22Rv1 (cell line): ENCODE data around the gene NPAS2.

Experiments
- H3K27ac ChIP-seq: fragments of 450-650 bp; 2 replicates; pipeline ENCODE4 v1.5.1; 2017
- CTCF ChIP-seq: fragments of 450-650 bp; IDR thresholded peaks from 2 replicates; pipeline ENCODE4 v1.5.1; 2017; ENCODE audit warnings: mild to moderate bottlenecking
- ZFX ChIP-seq: fragments of 450-650 bp; IDR thresholded peaks from 2 replicates; pipeline ENCODE4 v1.6.1; 2017; ENCODE audit warnings: antibody characterized with exemption, borderline replicate concordance

Gene NPAS2

GRCh38 chr2:100945433-100945740, 125.4 kb downstream of the NPAS2 start:
- no peak overlapping the region for H3K27ac ChIP-seq
- TF ChIP-seq ZFX (no peak), CTCF (no peak)

GRCh38 chr2:100945930-100946607, 126.1 kb downstream of the NPAS2 start:
- no peak for TF ChIP-seq CTCF
- no peak for TF ChIP-seq ZFX
- H3K27ac ChIP-seq = no peak overlapping the region

DNA sequence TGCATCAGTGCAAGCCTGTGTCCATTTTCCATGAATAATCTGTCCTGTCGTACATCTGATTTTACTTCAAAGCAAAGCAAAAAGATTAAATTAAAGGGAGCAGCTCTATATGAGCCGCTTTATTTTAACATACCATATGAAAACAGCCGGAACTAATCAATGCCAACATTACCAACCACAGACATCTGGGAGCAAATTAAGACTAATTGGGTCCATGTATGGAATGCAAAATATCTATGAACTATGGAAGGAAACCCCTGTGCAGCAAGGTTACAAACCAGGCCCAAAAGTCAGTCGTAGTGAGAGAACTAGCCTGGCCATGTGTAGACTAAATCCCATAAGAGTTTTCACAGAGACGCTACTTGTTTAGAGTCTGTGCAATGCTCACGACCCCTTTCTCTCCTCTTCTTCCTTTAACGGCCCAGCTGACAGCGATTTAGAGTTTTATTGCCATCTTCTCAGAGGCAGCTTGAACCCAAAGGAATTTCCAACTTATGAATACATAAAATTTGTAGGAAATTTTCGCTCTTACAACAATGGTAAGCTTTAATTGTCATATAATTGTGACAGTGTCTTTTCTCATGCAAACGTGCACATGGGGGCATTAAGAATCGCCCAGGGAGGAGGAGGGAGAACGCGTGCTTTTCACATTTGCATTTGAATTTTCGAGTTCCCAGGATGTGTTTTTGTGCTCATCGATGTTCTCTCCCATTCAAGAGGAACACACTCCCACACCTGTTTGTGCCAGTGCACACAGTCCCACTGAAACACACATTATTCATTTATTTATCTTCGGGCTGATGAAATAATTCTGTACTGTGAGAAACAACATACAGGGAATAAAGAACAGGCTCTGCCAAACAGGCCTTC, 129.2 kb downstream of the NPAS2 start:
- TF ChIP-seq ZFX = no peak
- no peak for TF ChIP-seq CTCF
- no peak overlapping the region for H3K27ac ChIP-seq

- H3K27ac ChIP-seq = no peak overlapping the region
- TF ChIP-seq CTCF (no peak), ZFX (no peak)
Measured at GRCh38 chr2:100952512-100952911, 132.6 kb downstream of the NPAS2 start.

- no peak for TF ChIP-seq ZFX
- no peak for TF ChIP-seq CTCF
- H3K27ac ChIP-seq = no peak overlapping the region
Measured at GRCh38 chr2:100953406-100954043, 133.6 kb downstream of the NPAS2 start.

DNA sequence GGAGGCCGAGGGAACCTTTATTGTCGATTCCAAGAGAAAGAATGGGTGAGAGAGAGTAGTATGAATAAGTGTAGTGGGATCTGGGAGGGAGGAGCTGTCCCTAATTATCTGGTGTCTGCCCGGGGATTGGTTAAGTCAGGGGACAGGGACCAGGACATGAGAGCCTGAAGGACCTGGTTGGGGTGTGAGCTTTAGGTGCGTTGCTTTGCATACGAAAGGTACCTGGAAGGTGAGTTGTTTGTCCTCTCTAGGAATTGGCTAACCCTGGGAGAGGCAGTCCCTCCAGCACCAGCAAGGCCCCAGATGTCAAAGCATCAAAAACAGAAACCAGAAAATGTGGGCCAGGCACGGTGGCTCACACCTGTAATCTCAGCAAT, 134.1 kb downstream of the NPAS2 start:
- TF ChIP-seq CTCF (no peak), ZFX (no peak)
- H3K27ac ChIP-seq = no peak overlapping the region

GRCh38 chr2:100955226-100955625, 135.3 kb downstream of the NPAS2 start:
- no peak for TF ChIP-seq ZFX
- no peak for TF ChIP-seq CTCF
- no peak overlapping the region for H3K27ac ChIP-seq
